Measurements from ENCODE around the gene SLF1.

DNA sequence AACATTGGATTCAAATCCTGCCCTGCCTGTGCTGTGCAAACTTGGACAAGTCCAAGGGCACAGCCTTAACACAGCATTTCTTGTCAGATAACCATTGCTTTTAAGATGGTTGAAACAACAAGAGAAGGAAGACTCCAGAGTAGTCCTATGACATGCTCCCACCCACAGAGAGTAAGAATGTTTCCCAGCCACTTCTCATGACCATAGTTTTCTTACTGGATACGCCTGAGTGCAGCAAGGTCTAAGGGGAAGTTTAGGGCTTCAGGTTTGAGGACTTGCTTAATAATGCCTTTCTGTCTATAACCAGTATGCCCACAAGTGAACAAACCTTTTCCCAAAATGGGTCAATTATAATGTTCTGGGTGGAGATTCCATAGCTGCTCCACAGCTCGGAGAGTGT lies 126.4 kb downstream of the SLF1 start:
- no peak for TF ChIP-seq MAFK (IDR thresholded peaks at IDR 0.05; ENCODE audit: partially characterized antibody)
- no peak for TF ChIP-seq EP300 (IDR thresholded peaks at IDR 0.05)
- no peak for TF ChIP-seq POLR2A (IDR thresholded peaks at IDR 0.05; ENCODE audit: low read length)
- no peak for TF ChIP-seq MYC (IDR thresholded peaks at IDR 0.05; ENCODE audit: borderline replicate concordance, low read length)
